K562 (cell line): ENCODE results near the gene ABCA3. TPM values are rescaled to one million over a fixed set of nuclear protein-coding genes. Genes with fewer than 3 reads are reported as not detected.
A peak's percentile ranks its signal among the peaks of the same experiment; 100 is the strongest.

Experiments used
- ATAC-seq: fragments of 200-7000 bp; cut with Tn5 transposase; 3 replicates; pipeline ENCODE4 v1.9.1; 2020; ENCODE audit warnings: moderate library complexity
- BruUV-seq: library from RNA; stranded (reverse); fragments of 400-500 nt; replicated peaks from 2 replicates; lab custom pipeline; 2021; lab: Mats Ljungman, UMichigan
- CTCF ChIA-PET: fragments of 300-600 bp; formaldehyde crosslinking; extraction: SDS; loops from one replicate; lab custom pipeline; 2021; ENCODE audit warnings: low intra/inter-chr PET ratio; lab: Yijun Ruan, JAX
- POLR2A ChIA-PET: fragments of 300-600, 350-650 bp; sonication (Branson Sonifier 250); formaldehyde crosslinking; extraction: SDS; loops from one replicate; lab custom pipeline; 2021; ENCODE audit warnings: antibody characterized with exemption, inconsistent platforms; lab: Yijun Ruan, JAX
- DNase-seq, 4 experiments: peaks; one replicate each; pipeline versions ENCODE4 v3.0.0 to v3.0.0-alpha.2; 2011 to 2018; ENCODE audit warnings: low spot score in 3 of 4, mixed read lengths in 3 of 4; ENCODE audit errors: extremely low read depth in 1 of 4
- FAIRE-seq: peaks from 2 replicates; lab custom pipeline; 2011; peaks lifted over from hg19 to GRCh38; lab: Jason Lieb, UNC
- H2AFZ ChIP-seq: 2 replicates; pipeline ENCODE4 v1.6.0; 2011; ENCODE audit warnings: low read depth, low read length, control low read depth, inconsistent platforms
- H3K27ac ChIP-seq: fragments of 200-600 bp; 3 replicates; pipeline ENCODE4 v1.8.0; 2011; ENCODE audit warnings: low read depth, mild to moderate bottlenecking, control low read depth, inconsistent platforms, low read length, moderate library complexity, mixed read lengths; ENCODE audit errors: extremely low read depth
- H3K27me3 ChIP-seq, 2 experiments: fragments of 300-600 bp in 1 of 2; 2 replicates in 1 of 2; 3 replicates in 1 of 2; pipeline versions ENCODE4 v1.6.0 to v1.8.0; 2011; ENCODE audit warnings: inconsistent platforms in 2 of 2, low read length in 2 of 2, mild to moderate bottlenecking in 1 of 2, mixed read lengths in 1 of 2, moderate library complexity in 1 of 2; ENCODE audit not compliant: control insufficient read depth in 2 of 2, insufficient read depth in 2 of 2
- H3K36me3 ChIP-seq: fragments of 300-600 bp; 3 replicates; pipeline ENCODE4 v1.8.0; 2011; ENCODE audit warnings: mild to moderate bottlenecking, low read length, inconsistent platforms; ENCODE audit not compliant: control insufficient read depth, insufficient read depth
- H3K4me1 ChIP-seq, 2 experiments: fragments of 200-600 bp in 1 of 2; replicated peaks in 1 of 2; 2 replicates in 1 of 2; 3 replicates in 1 of 2; pipeline versions ENCODE4 v1.5.1 to v1.8.0; 2011; ENCODE audit warnings: inconsistent platforms in 2 of 2, low read length in 2 of 2, mild to moderate bottlenecking in 1 of 2, mixed read lengths in 1 of 2, moderate library complexity in 1 of 2; ENCODE audit not compliant: control insufficient read depth in 2 of 2, insufficient read depth in 2 of 2
- H3K4me2 ChIP-seq: 2 replicates; pipeline ENCODE4 v1.6.1; 2011; ENCODE audit warnings: low read length, control low read depth, inconsistent platforms, mixed read lengths; ENCODE audit not compliant: insufficient read depth
- H3K4me3 ChIP-seq: fragments of 200-600 bp; sonication (generic), shearing (Covaris generic); 2 replicates; pipeline ENCODE4 v1.5.1; 2016; ENCODE audit warnings: control low read depth, inconsistent platforms
- H3K79me2 ChIP-seq: fragments of 200-600 bp; 3 replicates; pipeline ENCODE4 v1.8.0; 2011; ENCODE audit warnings: low read length, inconsistent platforms; ENCODE audit not compliant: control insufficient read depth, insufficient read depth
- H3K9ac ChIP-seq, 2 experiments: 2 replicates each; pipeline versions ENCODE4 v1.6.0 to v1.6.1; 2011; ENCODE audit warnings: low read depth in 2 of 2, low read length in 2 of 2, control low read depth in 1 of 2, inconsistent platforms in 1 of 2, mild to moderate bottlenecking in 1 of 2, mixed read lengths in 1 of 2; ENCODE audit not compliant: insufficient read depth in 1 of 2
- H3K9me1 ChIP-seq: one replicate; pipeline ENCODE4 v1.6.0; 2011; ENCODE audit warnings: inconsistent platforms, mild to moderate bottlenecking, low read length, moderate library complexity; ENCODE audit not compliant: control insufficient read depth, insufficient read depth
- H3K9me3 ChIP-seq: replicated peaks from 2 replicates; pipeline ENCODE4 v1.5.1; 2011; ENCODE audit warnings: low read depth, low read length, inconsistent platforms; ENCODE audit not compliant: control insufficient read depth, insufficient read depth
- H4K20me1 ChIP-seq: replicated peaks from 2 replicates; pipeline ENCODE4 v1.6.1; 2011; ENCODE audit warnings: low read length, inconsistent platforms, mixed read lengths; ENCODE audit not compliant: control insufficient read depth, insufficient read depth
- BRF1 ChIP-seq: IDR thresholded peaks from 3 replicates; pipeline ENCODE4 v1.6.1; 2011; ENCODE audit warnings: borderline replicate concordance, mild to moderate bottlenecking; ENCODE audit not compliant: insufficient read length; ENCODE audit errors: extremely low read depth
- CTCFL ChIP-seq: IDR thresholded peaks from 2 replicates; pipeline ENCODE4 v1.6.1; 2011; ENCODE audit warnings: borderline replicate concordance, low read depth, mild to moderate bottlenecking, moderate library complexity, low read length; ENCODE audit not compliant: insufficient read depth, poor library complexity, severe bottlenecking
- CXXC5 ChIP-seq: fragments of 250-450 bp; sonication (Bioruptor Pico); IDR thresholded peaks from 2 replicates; pipeline ENCODE4 v1.8.0; 2022; ENCODE audit warnings: inconsistent platforms, mild to moderate bottlenecking, moderate library complexity
- FOXP1 ChIP-seq: sonication (generic); formaldehyde crosslinking; IDR thresholded peaks from 2 replicates; pipeline ENCODE4 v1.8.0; 2022; ENCODE audit warnings: mild to moderate bottlenecking, missing genetic modification reagents
- LEF1 ChIP-seq: fragments of 450-650 bp; IDR thresholded peaks from 2 replicates; pipeline ENCODE4 v1.6.1; 2016; ENCODE audit warnings: mild to moderate bottlenecking
- POLR2H ChIP-seq: IDR thresholded peaks from 2 replicates; pipeline ENCODE4 v1.6.1; 2016; ENCODE audit warnings: missing genetic modification characterization, low read depth, mild to moderate bottlenecking, control low read depth, missing compliant biosample characterization, moderate library complexity
- PRPF4 ChIP-seq: fragments of 200-400 bp; formaldehyde crosslinking; IDR thresholded peaks from one replicate; pipeline ENCODE4 v1.6.1; 2017; ENCODE audit warnings: low read length, low read depth, mild to moderate bottlenecking; ENCODE audit not compliant: insufficient read depth, poor library complexity, severe bottlenecking
- PTBP1 ChIP-seq: fragments of 200-400 bp; formaldehyde crosslinking; IDR thresholded peaks from 2 replicates; pipeline ENCODE4 v1.6.1; 2017; ENCODE audit warnings: low read depth, low read length
- SAFB2 ChIP-seq: fragments of 200-400 bp; formaldehyde crosslinking; IDR thresholded peaks from 2 replicates; pipeline ENCODE4 v1.6.1; 2018; ENCODE audit warnings: borderline replicate concordance, low read length, low read depth, moderate library complexity; ENCODE audit not compliant: severe bottlenecking
- SMC3 ChIP-seq: conservative IDR thresholded peaks from 2 replicates; pipeline ENCODE4 v1.6.1; 2011; ENCODE audit warnings: low read depth, low read length, improper control_type of control experiment; ENCODE audit not compliant: insufficient read depth
- STAT5A ChIP-seq: IDR thresholded peaks from 2 replicates; pipeline ENCODE4 v1.6.1; 2012; ENCODE audit warnings: low read length, inconsistent platforms, borderline replicate concordance
- TFAP4 ChIP-seq: sonication (generic); formaldehyde crosslinking; IDR thresholded peaks from 2 replicates; pipeline ENCODE4 v1.8.0; 2022; ENCODE audit warnings: missing genetic modification reagents, mild to moderate bottlenecking, moderate library complexity, borderline replicate concordance
- USF2 ChIP-seq: sonication (generic); formaldehyde crosslinking; IDR thresholded peaks from 2 replicates; pipeline ENCODE4 v1.5.0; 2020; ENCODE audit warnings: missing genetic modification reagents
- XRCC5 ChIP-seq: fragments of 200-400 bp; formaldehyde crosslinking; IDR thresholded peaks from 2 replicates; pipeline ENCODE4 v1.6.1; 2017; ENCODE audit warnings: low read depth, mild to moderate bottlenecking, low read length
- ZKSCAN8 ChIP-seq: fragments of 200-800 bp; sonication (Bioruptor generic); IDR thresholded peaks from 2 replicates; pipeline ENCODE4 v1.6.1; 2016; ENCODE audit warnings: missing genetic modification characterization, missing compliant biosample characterization
- ZNF124 ChIP-seq: sonication (generic); formaldehyde crosslinking; IDR thresholded peaks from 2 replicates; pipeline ENCODE4 v1.8.1; 2022; ENCODE audit warnings: missing genetic modification reagents
- WGBS: fragments of 100-300 bp; shearing (Covaris generic); methylation state at CpG from one replicate; pipeline ENCODE4 v1.1.6; 2016; ENCODE audit warnings: low coverage, mixed read lengths; ENCODE audit not compliant: insufficient coverage; ENCODE audit errors: missing lambda C conversion rate; 5-methylcytosine and 5-hydroxymethylcytosine counted together
- in situ Hi-C: fragments of 300-500 bp; cut with MboI; formaldehyde crosslinking; loops from 4 replicates; pipeline ENCODE4 v1.15.0; 2018; ENCODE audit warnings: inconsistent platforms, mixed read lengths
- intact Hi-C: fragments of 100-400 bp; cut with micrococcal nuclease; formaldehyde crosslinking; loops from 2 replicates; pipeline ENCODE4 v1.14.2; 2022
- polyA plus RNA-seq, 8 experiments: library from polyadenylated mRNA; depleted of rRNA in 4 of 8; stranded (reverse) in 5 of 8; unstranded in 3 of 8; fragments of >200 nt; fragmentation: Nextera tagmentation in 2 of 8; fragmentation: Illumina TruSeq in 1 of 8; extraction: Ambion mirVana in 2 of 8; extraction: Trizol in 1 of 8; gene quantifications; 2 replicates each; pipeline versions ENCODE4 v1.2.1 to v1.2.3, GENCODE V29; 2011 to 2014; ENCODE audit warnings: inconsistent platforms in 1 of 8, missing spikeins in 1 of 8
- total RNA-seq, 7 experiments: library from RNA; depleted of rRNA in 6 of 7; stranded (reverse); fragments of >200 nt in 6 of 7; fragmentation: Illumina TruSeq in 2 of 7; extraction: Trizol in 2 of 7; gene quantifications; 2 replicates each; pipeline versions ENCODE4 v1.2.1 to v1.2.3, GENCODE V29; 2011 to 2021; ENCODE audit warnings: low replicate concordance in 1 of 7

Gene ABCA3
- total and polyA plus RNA-seq, 9 of the 15 experiments (the other 6 are each of a cell fraction or from before 2014, with no cell fraction given), result 0.66 to 23.7 (median 6.9) TPM

- WGBS, result 91% methylated on average over 24 of the region's 24 CpGs
- TF ChIP-seq FOXP1 (CRISPR knock-in tag) (no peak), SMC3 (no peak), PTBP1 (no peak), XRCC5 (no peak), ZKSCAN8 (CRISPR knock-in tag) (no peak), CXXC5 (CRISPR knock-in tag) (no peak), POLR2H (no peak), BRF1 (no peak), STAT5A (no peak), PRPF4 (no peak), CTCFL (no peak), ZNF124 (CRISPR knock-in tag) (no peak), SAFB2 (no peak), USF2 (CRISPR knock-in tag) (no peak), LEF1 (no peak), TFAP4 (CRISPR knock-in tag) (0 out of 2 replicates have a peak, but pooled peaks have one; percentile 17)
Measured at GRCh38 chr16:2280981-2281542, 59.5 kb downstream of the ABCA3 start.

More at GRCh38 chr16:2280981-2281542, 59.5 kb downstream of the ABCA3 start:
- no TSS peak for BruUV-seq
- H3K4me2 ChIP-seq, result no peak overlapping the region
- H3K9ac ChIP-seq, result no peak overlapping the region
- DNase-seq (no peak), FAIRE-seq (no peak), ATAC-seq (no peak)
- no peak overlapping the region for H3K4me3 ChIP-seq
- no peaks in the 10 kb centered on the region for H3K9me3 ChIP-seq
- peaks cover 0 to 27% of the 10 kb centered on the region in 2 experiments; a peak in 1 of 5 replicates for H3K4me1 ChIP-seq
- H3K36me3 ChIP-seq, result peaks cover 67% of the 10 kb centered on the region; the same call in 2 of the 3 replicates
- in situ Hi-C loops, result no loop called here
- H3K79me2 ChIP-seq, result no peaks in the 10 kb centered on the region
- H3K27ac ChIP-seq, result no peak overlapping the region
- H3K27me3 ChIP-seq, result no peaks in the 10 kb centered on the region
- H4K20me1 ChIP-seq, result no peaks in the 10 kb centered on the region
- H3K9me1 ChIP-seq, result no peaks in the 10 kb centered on the region
- H2AFZ ChIP-seq, result no peak overlapping the region
- intact Hi-C loops, result no loop called here
- POLR2A ChIA-PET, result interaction anchor here (0.9 to 1.5 kb wide), 4 partner anchors 10 to 293 kb away, joined by 3 to 6 read pairs (median 4); no protein-coding TSS in a partner anchor
- CTCF ChIA-PET, result no interaction called here
